Activated naive CD8-positive, alpha-beta T cell (primary cell): ENCODE measurements around the gene SLC6A19.

Source experiments
- H3K27ac Mint-ChIP-seq: one replicate; pipeline ENCODE4 v1.8.0; 2021; ENCODE audit warnings: mixed read lengths
- H3K27me3 Mint-ChIP-seq: one replicate; pipeline ENCODE4 v1.8.0; 2021; ENCODE audit warnings: mixed read lengths
- H3K36me3 Mint-ChIP-seq: one replicate; pipeline ENCODE4 v1.8.0; 2021; ENCODE audit warnings: mixed read lengths
- H3K4me1 Mint-ChIP-seq: one replicate; pipeline ENCODE4 v1.8.0; 2021; ENCODE audit warnings: low read depth, mixed read lengths
- H3K4me3 Mint-ChIP-seq: one replicate; pipeline ENCODE4 v1.8.0; 2021; ENCODE audit warnings: mild to moderate bottlenecking, mixed read lengths
- H3K9me3 Mint-ChIP-seq: one replicate; pipeline ENCODE4 v1.8.0; 2021; ENCODE audit warnings: low read depth, mixed read lengths

SLC6A19 gene

DNA sequence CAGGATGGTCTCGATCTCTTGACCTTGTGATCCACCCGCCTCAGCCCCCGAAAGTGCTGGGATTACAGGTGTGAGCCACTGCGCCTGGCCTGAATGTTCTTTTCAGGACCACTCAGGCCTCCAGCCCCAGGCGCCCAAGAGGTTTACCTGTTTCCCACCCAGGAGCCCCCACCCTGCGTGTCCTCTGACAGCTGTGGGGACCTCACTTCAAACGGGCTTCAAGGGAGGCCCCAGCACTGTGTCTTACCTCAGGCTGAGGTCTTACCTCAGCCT lies 19.1 kb upstream of the SLC6A19 start:
- no peaks in the 10 kb centered on the region for H3K4me1 Mint-ChIP-seq
- H3K27ac Mint-ChIP-seq = no peak overlapping the region
- H3K9me3 Mint-ChIP-seq = no peaks in the 10 kb centered on the region
- no peaks in the 10 kb centered on the region for H3K27me3 Mint-ChIP-seq
- no peaks in the 10 kb centered on the region for H3K36me3 Mint-ChIP-seq
- H3K4me3 Mint-ChIP-seq = no peak overlapping the region

DNA sequence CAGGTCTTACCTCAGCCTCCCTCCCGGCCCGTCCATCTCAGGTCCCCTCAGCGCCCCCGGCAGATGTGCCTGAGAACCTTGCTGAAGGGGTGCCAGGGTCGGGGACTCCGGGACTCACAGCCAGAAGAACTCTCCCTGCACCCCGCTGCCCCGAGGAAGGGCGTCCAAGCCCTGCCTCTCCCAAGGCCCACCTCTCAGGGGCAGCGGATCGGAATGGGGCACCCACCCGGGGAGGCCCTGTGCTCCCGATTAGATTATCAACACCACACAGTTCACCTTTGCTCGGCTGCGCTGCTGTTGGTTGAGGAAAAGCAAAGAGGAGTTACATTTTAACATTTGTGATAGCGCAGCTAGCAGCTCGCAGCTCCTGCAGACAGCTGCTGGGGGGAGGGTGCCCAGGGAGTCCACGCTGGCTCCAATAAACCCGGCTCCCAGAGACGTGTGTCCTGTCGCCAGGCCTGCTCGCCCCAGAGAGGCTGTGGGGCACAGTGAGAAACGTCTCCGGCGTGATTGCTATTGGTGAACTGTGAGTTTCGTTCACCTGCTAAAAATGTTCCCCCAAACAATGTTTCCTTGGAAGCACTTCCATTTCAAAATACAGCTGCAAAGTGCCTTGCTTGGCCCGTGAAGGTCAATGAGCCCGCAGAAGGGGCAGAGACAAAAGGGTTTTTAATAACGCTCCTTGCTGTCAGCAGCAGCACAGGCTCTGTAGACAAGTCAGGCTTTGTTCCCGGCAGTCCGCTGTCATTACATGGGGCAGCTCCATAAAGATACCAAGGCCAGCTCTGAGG lies 18.6 kb upstream of the SLC6A19 start:
- H3K4me3 Mint-ChIP-seq = no peak overlapping the region
- H3K4me1 Mint-ChIP-seq = no peaks in the 10 kb centered on the region
- H3K27ac Mint-ChIP-seq = no peak overlapping the region
- H3K36me3 Mint-ChIP-seq = no peaks in the 10 kb centered on the region
- no peaks in the 10 kb centered on the region for H3K9me3 Mint-ChIP-seq
- no peaks in the 10 kb centered on the region for H3K27me3 Mint-ChIP-seq

DNA sequence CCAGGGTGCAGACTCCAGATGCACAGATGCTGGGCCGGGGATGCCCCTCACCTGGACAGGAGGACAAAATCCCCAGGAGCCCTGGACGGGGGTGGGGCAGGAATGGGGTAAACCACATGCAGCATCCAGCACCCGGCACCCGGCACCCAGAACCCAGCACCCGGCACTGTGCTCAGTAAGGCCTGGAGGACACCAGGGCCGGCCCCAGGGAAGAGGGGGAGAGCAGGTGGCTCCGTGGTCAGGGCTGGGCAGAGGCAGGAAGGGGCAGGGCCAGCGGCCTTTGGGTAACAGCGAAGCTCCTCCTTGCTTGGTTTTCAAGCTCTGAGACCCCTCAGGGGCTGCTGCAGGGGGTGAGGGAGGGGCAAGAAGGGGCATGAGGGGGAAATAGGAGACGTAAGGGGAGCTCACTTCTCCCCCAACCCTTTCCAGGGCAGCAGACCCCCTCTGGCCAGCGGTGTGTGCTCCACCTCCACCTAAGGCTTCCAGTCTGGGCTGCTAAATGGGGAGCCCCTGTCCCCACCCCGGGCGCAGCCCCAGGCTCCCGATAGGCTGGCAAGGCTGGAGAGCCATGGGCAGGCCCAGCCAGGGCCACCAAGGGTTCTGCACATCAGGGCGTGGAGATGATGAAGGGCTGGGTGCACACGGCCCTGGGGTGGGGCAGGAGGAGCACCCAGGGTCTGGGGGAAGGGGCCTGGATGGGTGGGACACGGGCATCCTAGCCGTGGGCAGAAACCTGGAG lies 17.8 kb upstream of the SLC6A19 start:
- H3K36me3 Mint-ChIP-seq = no peaks in the 10 kb centered on the region
- no peaks in the 10 kb centered on the region for H3K4me1 Mint-ChIP-seq
- peaks cover 3% of the 10 kb centered on the region for H3K27me3 Mint-ChIP-seq
- no peaks in the 10 kb centered on the region for H3K9me3 Mint-ChIP-seq
- no peak overlapping the region for H3K4me3 Mint-ChIP-seq
- H3K27ac Mint-ChIP-seq = no peak overlapping the region

DNA sequence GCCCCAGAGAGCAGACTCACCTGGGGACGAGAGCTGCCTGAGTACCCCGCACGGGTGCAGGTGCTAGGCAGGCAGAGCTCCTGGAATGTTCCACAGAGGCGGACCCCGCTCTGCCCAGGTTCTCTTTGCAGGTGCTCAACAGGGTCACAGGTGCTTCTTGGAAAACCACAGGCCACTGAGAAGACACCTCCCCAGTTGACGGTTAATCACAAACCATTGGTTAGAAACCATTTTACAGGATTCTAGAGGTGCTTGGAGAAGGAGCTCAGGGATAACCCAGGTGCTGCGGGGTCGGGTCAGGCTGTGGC lies 17.3 kb upstream of the SLC6A19 start:
- H3K36me3 Mint-ChIP-seq = no peaks in the 10 kb centered on the region
- no peak overlapping the region for H3K27ac Mint-ChIP-seq
- peaks cover 6% of the 10 kb centered on the region for H3K27me3 Mint-ChIP-seq
- H3K4me1 Mint-ChIP-seq = no peaks in the 10 kb centered on the region
- no peaks in the 10 kb centered on the region for H3K9me3 Mint-ChIP-seq
- no peak overlapping the region for H3K4me3 Mint-ChIP-seq

DNA sequence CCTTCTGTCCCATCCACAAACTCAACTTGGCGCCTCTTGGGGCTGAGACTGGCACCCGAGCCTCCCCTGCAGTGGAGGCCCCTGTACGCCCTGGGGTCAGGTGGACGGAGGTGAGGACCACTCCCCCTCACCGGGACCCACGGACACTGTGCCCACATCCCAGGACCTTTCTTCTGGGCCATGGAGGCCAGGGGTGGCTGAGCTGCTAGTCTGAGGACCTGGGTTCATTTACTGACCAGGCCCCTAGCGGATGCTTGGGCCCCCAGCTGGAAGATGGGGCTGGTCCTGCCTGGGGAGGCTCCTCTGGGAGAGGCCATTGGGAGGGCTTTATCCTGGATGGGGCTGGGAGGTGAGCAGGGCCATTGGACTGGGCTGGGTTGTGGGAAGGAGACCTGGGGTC lies 16.9 kb upstream of the SLC6A19 start:
- Mint-ChIP-seq H3K4me1 (no peaks in the 10 kb centered on the region), H3K9me3 (no peaks in the 10 kb centered on the region), H3K27me3 (peaks cover 6% of the 10 kb centered on the region), H3K36me3 (no peaks in the 10 kb centered on the region), H3K27ac (no peak overlapping the region), H3K4me3 (no peak overlapping the region)

DNA sequence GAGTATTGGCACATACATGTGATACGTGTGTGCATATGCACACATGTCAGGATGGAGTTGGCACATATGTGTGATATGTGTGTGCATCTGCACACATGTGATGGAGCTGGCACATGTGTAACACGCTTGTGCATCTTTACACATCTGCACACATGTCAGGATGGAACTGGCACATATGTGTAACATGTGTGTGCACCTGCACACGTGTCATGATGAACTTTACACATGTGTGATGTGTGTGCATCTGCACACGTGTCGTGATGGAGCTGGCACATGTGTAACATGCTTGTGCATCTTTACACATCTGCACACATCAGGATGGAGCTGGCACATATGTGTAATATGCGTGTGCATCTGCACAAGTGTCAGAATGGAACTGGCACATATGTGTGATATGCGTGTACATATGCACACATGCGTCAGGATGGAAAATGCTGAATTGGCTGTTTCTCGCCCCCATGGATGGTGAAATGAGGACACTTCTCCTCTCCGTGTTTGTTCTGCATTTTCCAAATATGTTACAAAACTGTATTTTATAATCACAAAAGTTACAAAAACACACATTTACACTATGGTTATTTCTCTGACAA lies 16.3 kb upstream of the SLC6A19 start:
- H3K4me3 Mint-ChIP-seq = no peak overlapping the region
- no peak overlapping the region for H3K27ac Mint-ChIP-seq
- H3K4me1 Mint-ChIP-seq = no peaks in the 10 kb centered on the region
- no peaks in the 10 kb centered on the region for H3K36me3 Mint-ChIP-seq
- peaks cover 9% of the 10 kb centered on the region for H3K27me3 Mint-ChIP-seq
- H3K9me3 Mint-ChIP-seq = no peaks in the 10 kb centered on the region

DNA sequence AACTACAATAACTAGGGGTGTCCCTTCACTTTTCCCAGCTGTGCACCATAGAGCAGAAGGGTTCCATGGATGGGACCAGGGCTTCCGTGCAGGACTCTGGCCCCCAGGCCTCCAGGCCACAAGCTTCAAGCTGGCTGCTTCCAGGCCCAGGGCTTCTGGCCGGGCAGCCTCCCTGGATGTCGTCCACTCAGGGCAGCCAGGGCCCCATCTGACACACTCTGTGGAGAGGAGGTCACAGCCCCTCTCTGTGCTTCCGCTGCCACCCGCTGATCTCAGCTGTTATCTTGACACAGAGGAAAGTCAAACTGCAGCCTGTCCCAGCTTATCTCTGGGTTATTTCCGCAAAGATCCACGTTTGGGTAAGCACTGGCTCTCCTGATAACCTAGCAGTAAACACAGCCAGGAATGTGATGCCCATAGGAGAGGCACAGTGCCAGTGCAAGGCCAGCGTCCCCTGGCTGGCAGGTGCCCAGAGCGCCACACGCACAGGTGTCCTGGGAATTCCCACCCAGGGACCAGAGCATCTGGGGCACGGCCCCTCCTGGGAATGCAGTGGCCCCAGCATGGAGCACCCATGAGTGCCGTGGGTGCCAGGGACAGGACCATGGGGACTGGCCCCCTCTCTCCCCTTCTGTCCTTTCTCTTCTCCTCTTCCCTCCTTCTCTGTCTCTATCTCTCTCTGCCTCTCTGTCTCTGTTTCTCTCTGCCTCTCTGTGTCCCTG lies 15.6 kb upstream of the SLC6A19 start:
- H3K9me3 Mint-ChIP-seq = no peaks in the 10 kb centered on the region
- H3K27ac Mint-ChIP-seq = no peak overlapping the region
- H3K4me3 Mint-ChIP-seq = no peak overlapping the region
- H3K4me1 Mint-ChIP-seq = no peaks in the 10 kb centered on the region
- H3K36me3 Mint-ChIP-seq = no peaks in the 10 kb centered on the region
- peaks cover 16% of the 10 kb centered on the region for H3K27me3 Mint-ChIP-seq

DNA sequence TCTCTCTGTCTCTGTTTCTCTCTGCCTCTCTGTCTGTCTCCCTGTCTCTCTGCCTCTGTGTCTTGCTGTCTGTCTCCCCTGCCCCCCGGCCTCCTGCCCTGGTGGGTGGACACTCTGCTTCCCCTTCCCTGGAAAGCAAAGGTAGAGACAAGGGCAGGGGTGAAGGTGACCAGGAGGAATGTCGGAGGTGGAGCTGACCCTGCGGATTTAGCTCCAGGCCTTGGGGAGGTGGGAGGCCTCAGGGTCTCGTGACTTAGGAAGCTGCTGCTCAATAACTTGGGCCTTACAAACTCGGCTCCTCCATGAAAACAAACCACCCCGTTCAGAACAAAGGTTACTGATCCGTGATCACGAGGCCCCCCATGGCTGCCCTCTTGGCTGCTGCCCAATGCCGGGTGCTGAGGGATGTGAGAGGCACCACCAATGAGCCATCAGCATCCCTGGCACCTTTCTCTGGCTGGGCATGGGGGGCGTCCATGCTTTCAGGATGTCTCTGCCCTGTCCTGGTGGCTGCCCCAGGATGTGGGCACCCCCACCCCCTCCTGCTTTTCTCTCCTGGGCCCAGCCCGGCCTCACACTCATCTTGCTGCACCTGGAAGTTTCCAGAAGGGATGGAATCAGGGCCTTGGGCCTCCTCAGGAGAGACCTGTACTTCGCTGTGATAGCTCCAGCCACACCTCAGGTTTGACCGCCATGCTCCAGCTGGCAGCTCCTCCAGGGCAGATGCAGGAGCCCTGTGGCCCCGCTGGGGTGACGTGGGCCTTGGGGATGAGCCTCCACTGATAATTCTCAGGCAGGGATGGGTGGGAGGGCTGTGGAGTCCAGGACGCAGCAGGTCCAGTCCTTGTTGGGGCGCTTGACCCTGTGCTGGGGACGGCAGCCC lies 14.8 kb upstream of the SLC6A19 start:
- Mint-ChIP-seq H3K27me3 (peaks cover 18% of the 10 kb centered on the region), H3K27ac (no peak overlapping the region), H3K4me1 (no peaks in the 10 kb centered on the region), H3K36me3 (no peaks in the 10 kb centered on the region), H3K4me3 (no peak overlapping the region), H3K9me3 (no peaks in the 10 kb centered on the region)

DNA sequence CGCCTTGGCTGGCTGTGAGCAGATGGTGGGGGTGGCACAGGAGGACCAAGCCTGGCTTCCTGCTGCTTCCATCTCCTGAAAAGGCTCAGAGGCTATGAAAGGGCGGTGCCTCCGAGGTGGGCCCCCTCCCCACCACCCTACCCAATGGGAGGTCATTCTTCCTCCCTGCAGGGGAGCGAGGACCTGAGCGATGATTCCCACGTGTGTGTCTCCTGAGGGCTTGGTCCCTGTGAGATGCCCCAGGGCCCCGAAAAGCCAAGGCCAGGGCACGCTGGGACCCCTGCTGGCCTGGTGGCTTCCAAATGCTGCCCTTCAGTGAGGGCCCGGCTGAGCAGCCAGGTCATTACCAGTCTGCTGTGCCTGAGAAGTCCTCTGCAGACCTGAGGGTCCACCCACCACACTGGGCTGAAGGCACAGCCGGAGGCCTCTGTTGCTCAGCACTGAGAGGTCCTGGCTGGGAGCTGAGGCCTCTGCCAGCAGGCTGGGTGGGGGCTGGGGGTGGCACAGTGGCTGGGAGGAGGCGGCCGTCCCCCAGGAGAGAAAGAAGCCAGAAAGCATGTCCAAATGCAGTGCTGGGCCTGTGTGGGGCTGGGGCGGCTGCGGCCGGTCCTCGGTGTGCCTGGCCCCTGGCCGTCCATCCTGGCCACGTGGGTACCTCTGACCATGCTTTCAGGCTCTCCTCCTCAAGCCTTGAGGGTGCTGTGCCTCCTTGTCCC lies 14.0 kb upstream of the SLC6A19 start:
- Mint-ChIP-seq H3K36me3 (no peaks in the 10 kb centered on the region), H3K9me3 (no peaks in the 10 kb centered on the region), H3K27me3 (peaks cover 20% of the 10 kb centered on the region), H3K27ac (no peak overlapping the region), H3K4me1 (no peaks in the 10 kb centered on the region), H3K4me3 (no peak overlapping the region)

DNA sequence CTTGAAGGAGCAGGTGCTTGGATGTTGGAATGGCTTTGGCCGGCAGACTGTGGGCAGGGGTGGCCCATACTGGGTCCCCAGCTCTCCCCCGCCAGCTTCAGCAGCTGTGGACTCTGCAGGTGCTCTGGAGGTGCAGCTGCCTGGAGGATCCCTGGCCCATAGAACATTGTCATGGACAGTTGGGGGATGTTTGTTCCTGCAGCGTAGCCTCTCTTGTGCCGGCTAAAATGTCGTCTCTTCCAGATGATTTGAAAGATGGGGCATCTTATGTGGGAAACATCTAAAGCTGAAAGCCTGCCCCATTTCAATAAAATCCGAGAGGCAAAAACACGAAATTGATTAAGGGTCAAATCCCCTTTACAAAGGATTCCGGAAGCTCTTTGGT lies 13.5 kb upstream of the SLC6A19 start:
- no peaks in the 10 kb centered on the region for H3K9me3 Mint-ChIP-seq

DNA sequence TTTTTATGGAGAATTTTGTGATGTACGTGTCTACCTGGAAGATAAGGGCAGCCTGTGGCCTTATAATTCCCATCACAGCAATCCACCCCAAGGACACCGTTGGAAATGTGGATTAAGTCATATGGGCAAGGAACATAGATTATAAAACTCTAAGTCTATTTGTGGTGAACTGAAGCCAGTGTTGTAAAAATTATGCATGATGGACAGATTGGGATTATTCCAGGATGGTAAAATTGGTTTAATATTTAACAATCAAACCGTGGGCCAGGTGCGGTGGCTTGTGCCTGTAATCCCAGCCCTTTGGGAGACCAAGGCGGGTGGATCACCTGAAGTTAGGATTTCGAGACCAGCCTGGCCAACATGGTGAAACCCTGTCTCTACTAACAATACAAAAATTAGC lies 12.9 kb upstream of the SLC6A19 start:
- Mint-ChIP-seq H3K27ac (no peak overlapping the region), H3K4me1 (no peaks in the 10 kb centered on the region), H3K27me3 (peaks cover 20% of the 10 kb centered on the region), H3K36me3 (no peaks in the 10 kb centered on the region), H3K4me3 (no peak overlapping the region), H3K9me3 (no peaks in the 10 kb centered on the region)

More for the DNA sequence above, 13.5 kb upstream of the SLC6A19 start:
- Mint-ChIP-seq H3K27me3 (peaks cover 20% of the 10 kb centered on the region), H3K36me3 (no peaks in the 10 kb centered on the region), H3K4me3 (no peak overlapping the region), H3K27ac (no peak overlapping the region), H3K4me1 (no peaks in the 10 kb centered on the region)

DNA sequence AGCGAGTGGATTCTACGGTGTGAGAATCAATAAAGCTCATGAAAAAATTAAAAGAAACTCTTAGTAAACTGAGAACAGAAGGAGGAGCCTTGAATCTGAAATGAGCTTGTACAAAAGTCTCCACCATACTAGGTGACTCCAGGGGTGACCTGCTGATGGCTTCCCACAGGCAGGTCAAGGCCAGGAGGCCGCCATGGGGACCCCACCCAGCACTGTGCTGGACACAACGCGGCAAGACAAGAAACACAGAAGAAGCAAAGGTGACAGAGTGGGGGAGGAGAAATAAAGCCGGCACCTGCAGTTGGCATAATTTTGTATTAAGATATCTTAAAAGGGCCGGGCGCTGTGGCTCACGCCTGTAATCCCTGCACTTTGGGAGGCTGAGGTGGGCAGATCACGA lies 12.1 kb upstream of the SLC6A19 start:
- H3K9me3 Mint-ChIP-seq = no peaks in the 10 kb centered on the region
- H3K27ac Mint-ChIP-seq = no peak overlapping the region

DNA sequence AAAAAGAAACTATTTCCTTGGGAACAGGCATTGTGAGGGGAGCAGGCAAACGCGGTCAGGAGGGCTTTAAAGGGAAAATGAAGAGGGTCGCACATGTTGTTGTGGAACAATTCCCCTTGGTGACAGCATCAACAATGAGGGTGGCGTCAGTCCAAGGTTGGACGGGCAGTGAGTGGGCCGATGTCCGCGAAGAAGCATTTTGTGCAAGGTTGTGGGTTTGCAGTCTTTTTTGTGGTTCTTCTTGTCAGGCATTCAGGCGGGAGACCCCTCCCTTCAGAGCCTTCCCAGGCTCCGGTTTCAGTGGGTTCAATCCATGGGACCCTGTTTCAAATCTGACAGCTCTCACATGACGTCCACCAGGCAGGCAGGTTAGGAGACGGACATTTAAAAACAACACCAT lies 11.1 kb upstream of the SLC6A19 start:
- Mint-ChIP-seq H3K9me3 (no peaks in the 10 kb centered on the region), H3K36me3 (no peaks in the 10 kb centered on the region), H3K27ac (no peak overlapping the region)

More for the DNA sequence above, 12.1 kb upstream of the SLC6A19 start:
- Mint-ChIP-seq H3K4me3 (no peak overlapping the region), H3K27me3 (peaks cover 20% of the 10 kb centered on the region), H3K4me1 (no peaks in the 10 kb centered on the region), H3K36me3 (no peaks in the 10 kb centered on the region)

DNA sequence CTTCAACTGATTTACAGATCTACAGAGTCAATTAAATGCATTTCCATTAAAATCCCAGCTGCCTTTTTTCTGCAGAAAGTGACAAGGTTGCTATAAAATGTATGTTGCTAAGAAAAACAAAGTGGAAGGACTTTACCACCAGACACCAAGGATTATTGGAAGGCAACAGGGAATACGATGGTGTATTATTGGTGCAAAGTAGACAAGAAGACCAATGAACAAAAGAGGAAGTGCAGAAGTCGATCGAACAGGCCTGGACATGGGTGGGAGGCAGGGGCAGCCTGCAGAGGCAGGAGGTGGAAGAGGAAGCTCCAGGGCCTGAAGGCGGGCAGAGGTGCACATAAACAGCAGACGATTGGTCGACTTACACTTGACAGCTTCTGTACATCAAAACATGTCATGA lies 10.6 kb upstream of the SLC6A19 start:
- Mint-ChIP-seq H3K4me1 (no peaks in the 10 kb centered on the region), H3K4me3 (no peak overlapping the region), H3K27ac (no peak overlapping the region), H3K27me3 (peaks cover 20% of the 10 kb centered on the region), H3K9me3 (no peaks in the 10 kb centered on the region), H3K36me3 (no peaks in the 10 kb centered on the region)

More for the DNA sequence above, 11.1 kb upstream of the SLC6A19 start:
- no peak overlapping the region for H3K4me3 Mint-ChIP-seq
- peaks cover 20% of the 10 kb centered on the region for H3K27me3 Mint-ChIP-seq
- H3K4me1 Mint-ChIP-seq = no peaks in the 10 kb centered on the region
